M059J (cell line): ENCODE data around the gene MMEL1. TPM values are rescaled to one million over a fixed set of nuclear protein-coding genes. Genes with fewer than 3 reads are reported as not detected.

Source experiments
- DNase-seq: peaks from one replicate; pipeline ENCODE4 v3.0.0-alpha.2; 2012; ENCODE audit warnings: low read depth
- total RNA-seq: library from RNA; depleted of rRNA; stranded (reverse); fragments of >200 nt; shearing (Covaris generic); gene quantifications from 2 replicates; pipeline ENCODE4 v1.2.3, GENCODE V29; 2014

The MMEL1 gene
- total RNA-seq, 1 experiment from 2014 or later: not detected

- peak; percentile 87 for DNase-seq
Observed at GRCh38 chr1:2642560-2643413, 10.0 kb upstream of the MMEL1 start.

- no peak for DNase-seq
Observed at GRCh38 chr1:2642131-2642559, 9.3 kb upstream of the MMEL1 start.

- no peak for DNase-seq
Observed at GRCh38 chr1:2641381-2642130, 8.7 kb upstream of the MMEL1 start.

GRCh38 chr1:2640626-2641025, 7.8 kb upstream of the MMEL1 start:
- DNase-seq: no peak

- no peak for DNase-seq
Observed at GRCh38 chr1:2639607-2640521, 7.0 kb upstream of the MMEL1 start.

- no peak for DNase-seq
Observed at GRCh38 chr1:2639203-2639602, 6.4 kb upstream of the MMEL1 start.

- DNase-seq: no peak
Observed at GRCh38 chr1:2638466-2639115, 5.8 kb upstream of the MMEL1 start.

GRCh38 chr1:2637442-2638145, 4.8 kb upstream of the MMEL1 start:
- no peak for DNase-seq

- DNase-seq: no peak
Observed at GRCh38 chr1:2636733-2637132, 3.9 kb upstream of the MMEL1 start.

- DNase-seq: no peak
Observed at GRCh38 chr1:2635361-2636010, 2.7 kb upstream of the MMEL1 start.

- no peak for DNase-seq
Observed at GRCh38 chr1:2633936-2634491, 1.2 kb upstream of the MMEL1 start.

GRCh38 chr1:2633366-2633935, 635 bp upstream of the MMEL1 start:
- DNase-seq: no peak

GRCh38 chr1:2632051-2632430, 775 bp downstream of the MMEL1 start:
- DNase-seq: no peak

GRCh38 chr1:2631136-2632050, 1.4 kb downstream of the MMEL1 start:
- DNase-seq: no peak

GRCh38 chr1:2630498-2631135, 2.2 kb downstream of the MMEL1 start:
- DNase-seq: no peak

GRCh38 chr1:2629627-2630497, 3.0 kb downstream of the MMEL1 start:
- no peak for DNase-seq
